ENCODE measurements around the gene SSX7. TPM values are rescaled to one million over a fixed set of nuclear protein-coding genes. Genes with fewer than 3 reads are reported as not detected.

Gene SSX7
- total RNA-seq (2022; extraction: Qiagen RNA extraction; ENCODE audit: low read depth): not detected in 5 replicates

GRCh38 chrX:52654800-52655199 is at the start of gene SSX7:
Gene SSX7 (minus strand): TSS chrX:52654900. CDS start chrX:52653472, 1,428 bp downstream.

Other genes with a start within 250 kb of the SSX7 start
- 12.2 to 35.3 TPM (median 24.0 TPM) in 3 of 5 replicates, not detected in the others for gene XAGE1A, start 159.1 kb downstream of the SSX7 start, total RNA-seq (2022; extraction: Qiagen RNA extraction; ENCODE audit: low read depth)
- gene XAGE1B, start 137.8 kb downstream of the SSX7 start, total RNA-seq (2022; extraction: Qiagen RNA extraction; ENCODE audit: low read depth): 208 to 276 TPM (median 236 TPM) in 5 replicates
- not detected in 5 replicates for gene SSX2, start 52.3 kb upstream of the SSX7 start, total RNA-seq (2022; extraction: Qiagen RNA extraction; ENCODE audit: low read depth)
- not detected in 5 replicates for gene SSX2B, start 96.4 kb upstream of the SSX7 start, total RNA-seq (2022; extraction: Qiagen RNA extraction; ENCODE audit: low read depth)
- not detected in 5 replicates for gene SPANXN5, start 142.5 kb upstream of the SSX7 start, total RNA-seq (2022; extraction: Qiagen RNA extraction; ENCODE audit: low read depth)
- not detected in 5 replicates for gene XAGE5, start 156.4 kb upstream of the SSX7 start, total RNA-seq (2022; extraction: Qiagen RNA extraction; ENCODE audit: low read depth)
- not detected in 5 replicates for gene XAGE3, start 213.2 kb upstream of the SSX7 start, total RNA-seq (2022; extraction: Qiagen RNA extraction; ENCODE audit: low read depth)
- 7.4 to 19.2 TPM (median 11.2 TPM) in 5 replicates for gene FAM156B, start 242.4 kb upstream of the SSX7 start, total RNA-seq (2022; extraction: Qiagen RNA extraction; ENCODE audit: low read depth)